Stimulated activated naive CD4-positive, alpha-beta T cell (primary cell): ENCODE data around the gene COA8.
"Not testable (repeated sequence)": the region's sequence is repeated elsewhere in the genome, so short reads cannot be mapped to it uniquely, and the experiment has no call there.

Source experiments
- DNase-seq, 6 experiments: peaks; one replicate each; lab custom pipeline; 2025; lab: John Stamatoyannopoulos, UW

The COA8 gene

DNA sequence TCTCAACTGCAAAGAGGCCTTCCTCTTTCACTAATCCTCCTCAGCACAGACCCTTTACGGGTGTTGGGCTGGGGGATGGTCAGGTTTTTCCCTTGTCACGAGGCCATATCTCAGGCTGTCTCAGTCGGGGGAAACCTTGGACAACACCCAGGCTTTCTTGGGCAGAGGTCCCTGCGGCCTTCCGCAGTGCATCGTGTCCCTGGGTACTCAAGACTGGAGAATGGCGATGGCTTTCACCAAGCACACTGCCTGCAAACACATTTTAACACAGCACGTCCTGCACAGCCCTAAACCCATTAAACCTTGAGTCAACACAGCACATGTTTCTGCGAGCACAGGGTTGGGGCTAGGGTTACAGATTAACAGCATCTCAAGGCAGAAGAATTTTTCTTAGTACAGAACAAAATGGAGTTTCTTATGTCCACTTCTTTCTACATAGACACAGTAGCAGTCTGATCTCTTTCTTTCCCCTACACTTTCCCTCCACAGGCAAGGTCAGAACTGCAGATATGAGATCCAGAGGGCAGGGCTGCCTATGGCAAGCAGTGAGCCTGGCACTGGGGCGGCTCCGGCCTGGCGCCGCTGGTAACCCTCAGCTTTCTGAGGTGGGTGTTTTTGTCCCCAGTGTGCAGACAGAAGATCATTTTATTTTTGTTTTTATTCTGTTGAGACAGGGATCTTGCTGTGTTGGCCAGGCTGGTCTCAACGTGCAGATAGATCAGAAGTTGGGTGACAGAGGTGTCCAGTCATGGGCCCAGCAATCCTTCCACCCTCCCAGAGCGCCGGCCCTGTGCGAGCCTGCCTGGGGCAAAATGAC lies 37.1 kb upstream of the COA8 start:
- not testable (repeated sequence) for DNase-seq

DNA sequence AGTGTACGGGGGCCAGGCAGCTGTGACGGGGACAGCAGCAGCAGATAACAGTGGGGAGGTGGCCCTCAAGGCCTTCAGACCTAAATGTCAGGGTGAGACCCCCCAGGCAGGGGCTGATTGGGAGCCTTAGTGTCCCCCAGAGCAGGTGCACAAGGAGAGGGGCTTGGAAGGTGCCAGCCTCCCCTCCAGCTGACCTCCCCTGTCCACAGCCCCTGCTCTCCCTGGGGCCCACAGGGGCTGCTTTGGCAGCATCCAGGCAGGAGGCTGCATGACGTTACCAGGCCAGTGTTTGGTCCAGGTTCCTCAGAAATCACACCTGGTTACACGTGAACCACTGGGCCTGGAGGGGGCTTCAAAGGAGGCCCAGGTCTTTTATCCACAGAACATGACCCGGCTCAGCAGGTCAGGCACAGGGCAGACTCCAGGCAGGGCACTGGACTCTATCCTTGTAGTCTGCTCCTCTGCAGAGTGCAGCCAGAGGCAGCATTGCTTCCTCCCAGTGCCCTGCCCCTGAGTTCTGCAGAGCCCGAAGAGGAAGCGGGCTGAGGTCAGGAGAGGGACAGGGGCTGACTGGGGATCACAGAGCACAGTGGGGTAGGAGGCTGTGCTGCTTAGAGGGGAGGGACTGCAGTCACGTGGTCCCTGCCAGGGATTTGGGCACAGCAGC lies 36.4 kb upstream of the COA8 start:
- no peak for DNase-seq

DNA sequence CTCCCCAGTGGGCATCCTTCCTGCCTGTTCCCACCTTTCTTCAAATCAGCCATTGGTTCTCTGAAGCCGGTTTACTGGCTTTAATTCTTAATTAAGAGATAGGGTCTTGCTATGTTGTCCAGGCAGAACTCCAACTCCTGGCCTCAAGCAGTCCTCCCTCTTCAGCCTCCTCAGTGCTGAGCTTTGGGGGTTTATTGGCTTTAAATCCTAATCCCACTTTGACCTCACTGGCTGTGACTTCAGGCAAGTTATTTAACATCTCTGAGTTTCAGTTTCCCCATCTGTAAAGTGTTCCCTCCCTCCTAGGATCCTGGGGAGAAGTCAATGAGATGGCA lies 35.9 kb upstream of the COA8 start:
- no peak for DNase-seq

DNA sequence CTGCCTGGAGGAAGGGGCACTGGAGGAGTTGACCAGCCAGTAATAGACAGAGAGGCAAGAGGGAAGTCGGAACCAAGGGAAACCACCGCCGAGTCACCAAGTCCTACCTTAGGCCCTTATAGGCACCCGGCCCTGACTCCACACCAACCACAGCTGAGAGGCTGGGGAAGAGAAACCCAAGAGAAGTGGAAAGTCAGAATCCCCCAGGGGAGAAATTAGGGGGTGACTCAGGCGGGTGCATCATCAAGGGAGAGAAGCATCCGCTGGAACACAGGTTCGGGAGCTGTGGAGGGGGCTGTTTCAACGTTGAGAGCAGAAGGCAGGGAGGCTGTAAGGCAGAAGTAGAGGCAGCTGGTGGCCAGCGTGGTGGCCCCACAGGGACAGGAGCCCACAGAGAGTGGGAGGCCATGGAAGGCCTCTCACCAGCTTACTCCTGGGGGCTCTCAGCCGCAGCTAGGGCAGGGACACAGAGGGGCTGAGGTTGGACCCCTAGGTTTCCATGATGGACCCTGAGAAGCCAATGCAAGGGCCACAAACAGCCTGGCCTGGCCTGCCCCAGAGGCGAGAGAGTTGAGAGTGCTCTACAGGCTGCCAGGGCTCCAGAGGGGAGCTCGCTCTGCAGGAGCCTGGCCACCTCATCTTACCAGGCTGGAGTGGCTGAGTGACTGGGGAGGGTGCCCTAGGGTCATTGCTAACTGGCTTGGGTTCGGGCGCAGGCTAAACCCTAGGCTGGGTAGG lies 35.2 kb upstream of the COA8 start:
- DNase-seq, result no peak

DNA sequence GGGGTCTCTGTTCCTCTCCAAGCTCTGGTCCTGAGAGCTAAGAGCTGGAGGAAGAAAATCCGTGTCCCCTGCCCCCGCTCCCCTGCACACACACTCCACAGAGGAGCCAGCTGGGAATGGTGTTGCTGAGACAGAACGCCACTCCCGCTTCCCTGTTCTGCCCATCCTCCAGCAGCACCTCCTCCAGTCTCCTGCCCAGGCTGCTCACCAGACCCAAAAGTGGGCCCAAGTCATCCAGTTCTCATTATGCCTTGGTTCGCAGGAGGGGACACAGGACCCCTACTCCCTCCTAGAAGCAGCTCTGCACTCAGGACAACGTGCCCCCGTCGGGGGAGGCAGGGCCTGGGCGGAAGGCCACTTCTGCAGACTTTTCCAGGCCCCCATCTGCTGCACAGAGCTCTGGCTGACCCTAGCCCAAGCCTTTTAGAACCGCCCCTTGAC lies 34.6 kb upstream of the COA8 start:
- DNase-seq, result no peak

DNA sequence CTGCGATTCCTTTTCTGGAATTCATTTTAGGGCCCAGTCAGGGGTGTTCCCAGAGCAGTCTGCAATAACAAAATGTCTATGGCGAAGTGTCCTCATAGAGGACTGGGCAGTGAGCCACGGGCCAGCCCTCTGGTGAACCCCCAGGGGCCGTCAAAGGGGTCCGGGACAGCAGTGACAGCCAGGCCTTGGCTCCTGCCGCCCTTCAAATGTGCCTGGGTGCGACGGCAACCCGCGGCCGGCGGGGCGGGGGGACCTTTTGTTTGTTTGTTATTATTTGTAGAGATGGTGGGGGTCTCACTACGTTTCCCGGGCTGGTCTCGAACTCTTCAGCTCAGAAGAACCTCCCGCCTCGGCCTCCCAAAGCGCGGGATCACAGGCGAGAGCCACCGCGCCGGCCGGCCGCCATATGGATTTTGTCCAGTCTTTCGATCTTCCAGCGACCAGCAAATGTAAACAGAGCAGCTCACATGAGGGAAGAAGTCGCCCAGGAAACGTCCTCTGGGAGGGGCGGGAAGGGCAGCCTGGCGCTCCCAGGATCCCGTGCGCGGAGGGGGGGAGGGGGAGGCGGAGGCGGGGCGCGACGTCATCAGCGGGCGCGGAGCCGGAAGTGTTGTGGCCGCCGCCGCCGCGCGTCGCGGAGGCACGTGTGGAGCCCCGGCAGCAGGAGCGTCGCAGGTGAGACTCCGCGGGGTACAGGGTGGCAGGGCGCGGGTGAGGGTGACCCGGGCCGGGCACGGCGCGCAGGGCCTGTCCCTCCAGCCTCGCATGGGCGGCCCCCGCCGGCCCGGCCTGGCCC lies 34.0 kb upstream of the COA8 start, which contains the start of gene TRMT61A:
Gene TRMT61A (plus strand): TSS at position 610 of the 796 bp plus-strand sequence. CDS start 783 bp downstream, outside the sequence.
- DNase-seq, result peak; percentile 66 to 86 (median 74)

DNA sequence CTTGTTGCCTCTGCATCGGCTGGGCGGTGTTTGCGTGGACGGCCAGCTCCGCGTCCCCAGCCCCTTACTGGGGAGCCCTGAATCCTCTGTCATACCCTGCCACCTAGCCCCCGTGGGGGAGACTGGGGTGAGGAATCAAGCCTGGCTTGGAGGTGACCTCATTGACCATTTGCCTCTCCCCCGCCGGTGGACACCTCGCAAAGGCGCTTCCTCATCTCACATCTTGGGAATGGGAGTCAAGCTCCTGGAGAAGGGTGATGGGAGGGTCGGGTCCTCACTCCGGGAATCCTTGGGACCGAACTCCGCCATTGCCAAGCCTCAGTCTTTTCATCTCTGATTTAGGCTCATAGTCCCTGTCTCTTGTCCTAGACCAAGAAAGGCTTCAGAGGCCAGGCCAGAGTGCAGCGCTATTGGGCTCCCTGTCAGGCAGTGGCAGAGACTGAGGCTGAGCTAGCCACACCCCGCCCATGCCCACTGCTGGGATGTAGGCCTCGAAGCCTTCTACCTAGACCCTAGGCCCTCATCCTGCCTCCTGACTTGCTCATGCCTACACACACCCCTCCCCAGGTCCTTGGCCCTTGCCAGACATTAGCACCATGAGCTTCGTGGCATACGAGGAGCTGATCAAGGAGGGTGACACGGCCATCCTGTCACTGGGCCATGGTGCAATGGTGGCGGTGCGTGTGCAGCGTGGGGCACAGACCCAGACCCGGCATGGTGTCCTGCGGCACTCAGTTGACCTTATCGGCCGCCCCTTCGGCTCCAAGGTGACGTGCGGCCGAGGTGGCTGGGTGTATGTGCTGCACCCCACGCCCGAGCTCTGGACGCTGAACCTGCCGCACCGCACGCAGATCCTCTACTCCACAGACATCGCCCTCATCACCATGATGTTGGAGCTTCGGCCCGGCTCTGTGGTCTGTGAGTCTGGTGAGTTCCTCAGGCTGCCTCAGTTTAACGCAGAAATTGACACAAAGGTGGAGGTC lies 33.1 kb upstream of the COA8 start:
- DNase-seq, result no peak

DNA sequence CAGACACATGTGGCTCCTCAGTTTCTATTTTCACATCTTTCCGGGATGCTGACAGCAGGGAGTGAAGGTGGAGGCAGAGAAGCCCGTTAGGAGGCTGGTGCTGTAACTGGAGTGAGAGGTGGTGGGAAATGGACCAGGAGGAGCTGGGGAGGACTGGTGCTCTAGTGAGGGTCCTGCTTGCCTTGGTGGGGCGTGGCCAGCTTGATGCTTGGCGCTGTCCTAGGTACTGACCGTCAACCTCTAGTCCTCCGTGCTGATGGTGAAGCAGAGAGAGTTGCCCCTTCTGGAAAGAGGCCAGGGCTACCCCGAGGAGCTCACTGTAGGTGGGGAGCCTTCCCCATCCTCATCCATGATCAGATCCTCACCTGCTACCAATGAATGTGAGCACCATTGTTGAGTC lies 32.4 kb upstream of the COA8 start:
- peak in 3 of 6 experiments; percentile 5 to 18 (median 12) for DNase-seq

DNA sequence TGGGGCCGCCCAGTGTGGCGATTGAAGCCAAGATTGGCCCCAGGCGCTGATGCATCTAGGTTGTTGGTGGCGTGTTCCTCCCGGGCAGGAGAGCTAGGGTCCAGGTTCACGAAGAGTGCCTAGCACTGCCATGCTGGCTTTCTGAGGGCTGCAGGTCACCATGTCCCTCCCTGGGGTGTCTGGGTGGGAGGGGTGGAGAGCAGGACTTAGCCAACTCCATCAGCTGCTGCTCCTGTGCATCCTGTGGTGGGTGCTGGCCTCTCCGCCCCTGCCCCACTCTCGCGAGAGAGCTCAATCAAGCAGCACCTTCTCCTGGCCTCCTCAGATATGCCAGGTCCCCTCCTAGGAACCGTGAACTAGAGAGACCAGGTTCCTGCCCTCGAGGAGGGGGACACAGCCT lies 31.9 kb upstream of the COA8 start:
- no peak for DNase-seq

DNA sequence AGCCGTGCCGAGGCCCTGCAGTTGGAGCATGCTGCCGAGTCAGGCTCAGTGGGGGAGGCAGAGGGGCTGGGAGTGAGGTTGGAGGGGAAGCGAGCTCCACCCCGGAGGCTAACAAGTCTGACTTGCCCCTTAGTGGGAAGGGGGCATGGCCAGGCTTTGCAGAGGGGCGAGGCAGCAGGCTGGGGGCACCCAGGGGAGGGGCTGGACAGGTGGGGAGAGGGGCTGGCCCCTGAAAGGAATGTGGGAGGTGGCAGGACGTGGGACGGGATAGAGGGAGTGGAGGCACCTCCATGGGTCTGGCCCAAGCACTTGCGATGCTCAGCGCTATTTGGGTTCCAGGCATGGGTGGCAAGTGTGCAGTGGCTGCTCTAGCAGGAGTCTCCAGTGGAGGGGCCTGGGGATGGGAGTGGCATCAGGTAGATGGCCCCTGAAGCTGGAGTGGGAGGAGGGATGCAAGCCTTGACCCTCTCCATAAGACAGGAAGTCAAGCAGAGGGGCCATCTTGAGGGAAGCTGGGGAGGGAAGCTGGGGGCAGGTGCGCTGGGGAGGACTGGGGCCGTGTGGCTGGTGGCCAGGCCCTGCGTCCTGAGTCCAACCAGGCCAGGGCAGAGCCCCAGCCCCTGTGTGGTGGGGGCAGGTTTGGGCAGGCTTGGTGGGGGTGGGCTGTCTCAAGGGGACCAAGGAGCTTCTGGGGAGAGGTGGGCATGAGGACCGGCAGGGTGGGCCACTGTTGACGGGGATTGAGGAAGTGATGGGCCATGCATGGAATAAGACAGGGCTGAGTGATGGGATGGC lies 31.1 kb upstream of the COA8 start:
- no peak for DNase-seq

DNA sequence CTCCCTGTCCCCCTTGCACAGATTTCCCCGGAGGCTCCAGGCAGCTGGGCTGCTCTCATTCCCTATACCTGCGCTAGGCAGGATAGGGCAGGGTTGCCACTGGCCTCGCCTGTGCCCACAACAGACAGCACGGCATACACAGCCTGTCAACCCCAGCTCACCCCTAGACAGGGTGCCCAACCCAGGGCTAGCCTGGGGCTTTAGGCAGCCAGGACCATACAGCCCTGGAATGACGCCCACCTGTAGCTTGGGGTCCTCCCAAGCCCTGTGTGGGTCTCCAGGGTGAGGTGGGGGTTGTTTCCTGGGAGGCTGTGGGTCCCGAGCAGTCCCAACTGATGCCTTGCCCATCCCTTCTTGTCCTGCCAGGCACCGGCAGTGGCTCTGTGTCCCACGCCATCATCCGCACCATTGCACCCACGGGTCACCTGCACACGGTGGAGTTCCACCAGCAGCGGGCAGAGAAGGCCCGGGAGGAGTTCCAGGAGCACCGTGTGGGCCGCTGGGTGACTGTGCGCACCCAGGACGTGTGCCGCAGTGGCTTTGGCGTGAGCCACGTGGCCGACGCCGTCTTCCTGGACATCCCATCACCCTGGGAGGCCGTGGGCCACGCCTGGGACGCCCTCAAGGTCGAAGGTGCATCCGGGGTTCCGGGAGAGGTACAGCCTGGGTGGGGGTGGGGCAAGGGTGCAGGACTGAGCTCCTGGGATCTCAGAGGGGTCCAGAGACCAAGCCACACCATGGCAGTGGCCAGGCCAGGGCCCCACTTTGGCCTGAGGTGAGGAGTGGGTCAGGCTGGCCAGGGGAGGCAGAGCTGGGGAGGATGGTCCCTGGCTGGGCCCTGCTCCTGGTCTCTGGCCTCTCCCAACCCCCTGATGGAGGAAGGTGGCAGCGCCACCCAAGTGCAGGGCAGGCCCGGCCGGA lies 30.3 kb upstream of the COA8 start:
- DNase-seq, result no peak

DNA sequence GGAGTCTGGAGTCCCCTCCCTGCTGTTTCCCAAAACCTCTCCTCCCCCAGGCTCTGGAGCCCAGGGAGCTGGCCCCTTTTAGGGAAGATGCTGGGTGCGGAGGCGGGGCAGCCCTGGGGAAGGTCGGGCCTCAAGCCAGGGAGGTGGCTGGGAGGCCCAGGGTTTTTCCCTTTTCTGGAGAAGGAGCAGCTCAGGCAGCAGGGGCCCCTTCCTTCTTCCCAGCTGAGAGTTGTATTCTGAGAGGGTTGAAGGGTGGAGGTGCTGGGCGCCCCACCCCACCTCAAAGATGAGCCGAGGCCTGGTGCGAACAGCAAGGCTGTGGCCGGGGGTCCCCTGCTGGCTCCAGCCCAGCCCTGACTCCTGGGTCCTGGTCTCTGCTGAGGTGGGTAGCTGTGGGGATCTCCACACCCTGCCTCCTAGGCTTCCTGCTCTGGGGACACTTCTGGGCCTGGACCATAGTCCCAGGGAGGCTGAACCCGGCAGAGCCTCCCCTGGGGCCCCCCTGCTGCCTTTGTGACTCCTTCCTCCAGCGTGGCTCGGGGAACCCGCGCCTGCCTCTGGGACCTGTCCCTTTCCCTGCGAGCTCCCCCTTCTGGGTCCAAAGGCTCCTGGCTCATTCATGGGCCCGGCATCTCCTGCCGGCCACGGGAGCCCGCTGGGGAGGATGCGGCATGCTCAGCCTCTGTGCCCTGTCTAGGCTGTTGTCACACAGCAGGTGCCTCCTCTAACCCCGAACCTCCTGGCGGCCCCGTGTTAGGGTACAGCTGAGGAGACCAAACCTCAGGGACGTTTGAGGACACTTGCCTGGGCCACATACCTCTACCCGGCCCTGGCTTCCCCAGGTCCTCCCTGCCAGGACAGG lies 29.4 kb upstream of the COA8 start:
- no peak for DNase-seq

DNA sequence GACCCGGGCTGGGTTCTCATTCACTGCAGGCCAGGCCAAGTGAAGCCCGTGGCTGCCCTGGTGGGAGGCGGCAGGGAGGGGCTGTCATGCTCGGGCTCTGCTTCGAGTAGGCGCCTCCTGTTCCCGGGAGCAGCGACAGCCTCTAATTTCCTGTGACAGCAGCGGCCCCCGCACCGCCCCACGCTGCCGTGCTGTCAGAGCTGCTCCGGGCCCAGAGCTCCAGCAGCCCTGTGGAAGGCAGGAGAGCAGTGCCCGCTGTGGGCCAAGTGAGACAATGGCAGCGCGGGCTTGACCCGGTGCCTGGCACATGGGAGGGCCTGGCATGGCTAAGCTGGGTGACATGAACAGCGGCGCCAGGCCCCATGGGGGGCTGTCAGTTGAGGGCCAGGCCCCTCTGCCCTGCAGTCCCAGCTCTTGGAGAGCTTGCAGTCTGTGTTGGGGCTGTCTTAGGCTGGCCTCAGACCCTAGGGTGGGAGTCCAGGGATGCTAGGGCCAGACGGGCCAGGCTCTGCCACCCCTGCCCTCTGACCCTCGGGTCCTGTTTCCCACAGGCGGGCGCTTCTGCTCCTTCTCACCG lies 28.7 kb upstream of the COA8 start:
- no peak for DNase-seq

DNA sequence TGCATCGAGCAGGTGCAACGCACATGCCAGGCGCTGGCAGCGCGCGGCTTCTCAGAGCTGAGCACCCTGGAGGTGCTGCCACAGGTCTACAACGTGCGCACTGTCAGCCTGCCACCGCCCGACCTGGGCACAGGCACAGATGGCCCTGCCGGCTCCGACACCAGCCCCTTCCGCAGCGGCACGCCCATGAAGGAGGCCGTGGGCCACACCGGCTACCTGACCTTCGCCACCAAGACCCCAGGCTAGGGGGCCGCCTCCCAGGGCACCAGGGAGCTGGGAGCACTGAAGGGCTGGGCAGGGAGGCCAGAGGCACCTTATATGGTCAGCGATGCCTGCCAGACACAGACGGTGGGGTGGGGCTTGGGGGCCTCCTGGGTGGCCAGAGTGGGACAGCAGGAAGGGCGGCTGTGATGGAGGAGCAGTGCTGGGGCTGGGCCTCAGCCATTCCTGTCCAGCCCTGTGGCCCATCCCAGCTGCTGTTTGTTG lies 28.1 kb upstream of the COA8 start:
- no peak for DNase-seq

DNA sequence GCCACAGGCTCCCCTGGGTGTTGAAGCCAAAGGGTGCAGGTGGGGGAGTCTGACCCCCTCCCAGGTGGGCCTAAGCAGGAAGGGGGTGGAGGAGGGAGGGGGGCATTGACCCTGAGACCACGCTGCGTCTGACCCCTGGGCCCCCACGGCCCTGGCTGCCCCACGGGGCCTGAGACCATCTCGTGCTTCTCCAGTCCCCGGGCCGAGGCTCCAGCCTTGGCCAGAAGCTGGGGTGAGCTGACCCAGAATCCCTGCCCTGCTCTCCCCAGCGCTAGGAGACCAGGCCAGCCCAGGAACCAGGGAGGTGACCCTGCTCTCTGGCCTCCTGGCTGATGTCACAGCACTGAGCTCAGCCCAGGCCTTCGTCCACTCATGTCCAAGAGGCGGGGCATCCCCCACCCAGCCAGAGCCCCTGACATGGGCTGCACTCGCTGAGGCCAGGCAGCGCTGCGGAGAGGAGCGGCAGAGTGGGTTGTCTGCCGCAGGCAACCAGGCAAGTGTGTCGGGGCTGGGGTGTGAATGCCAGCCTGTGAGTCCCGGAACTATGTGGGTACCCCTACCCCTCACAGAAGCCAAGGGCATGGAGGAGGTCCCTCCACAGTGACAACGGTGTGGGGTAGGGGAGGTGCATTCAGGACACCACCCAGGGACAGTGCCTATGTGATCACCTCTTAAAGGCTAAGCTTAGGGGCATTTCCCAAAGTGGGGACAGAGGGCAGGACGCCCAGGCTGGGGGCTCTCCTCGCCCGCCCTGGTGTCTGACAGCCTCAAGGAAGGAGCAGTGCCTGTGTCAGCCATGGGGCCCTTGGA lies 27.5 kb upstream of the COA8 start:
- no peak for DNase-seq

DNA sequence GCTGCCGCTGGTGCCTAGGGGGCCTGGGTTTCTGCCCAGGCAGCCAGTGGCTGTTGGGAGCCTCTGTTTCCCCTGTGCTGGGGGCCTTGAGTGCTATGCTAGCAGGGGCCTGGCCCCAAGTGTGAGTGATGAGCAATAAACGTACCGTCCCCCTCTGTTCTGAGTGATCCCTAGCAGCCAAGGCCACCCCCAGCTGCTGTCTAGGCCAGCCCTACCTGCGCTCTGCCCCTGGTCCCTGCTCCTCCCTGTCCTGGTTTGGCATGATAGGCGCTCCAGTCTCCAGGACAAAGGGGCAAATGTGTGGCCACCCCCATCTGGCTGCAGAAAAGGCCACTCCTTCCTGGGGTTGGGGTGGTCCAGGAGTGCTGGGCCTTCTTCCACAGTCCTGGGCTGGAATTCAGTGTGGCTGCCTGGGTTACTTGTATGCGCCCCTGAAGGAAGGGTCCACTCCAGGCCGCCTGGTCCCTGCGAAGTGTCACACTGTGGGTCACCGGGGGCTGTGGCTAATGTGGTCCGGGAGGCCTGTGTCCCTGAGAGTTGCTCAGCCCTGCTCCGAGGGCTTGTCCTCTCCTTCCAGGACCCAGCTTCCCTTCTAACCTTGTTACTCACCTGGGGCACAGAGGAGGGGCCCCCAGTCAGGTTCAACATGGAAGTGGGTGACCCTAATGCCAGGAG lies 26.7 kb upstream of the COA8 start:
- DNase-seq, result no peak
